HG03039 (cell line): ENCODE data around the gene UPK3BL2.
"Not testable (repeated sequence)": the region's sequence is repeated elsewhere in the genome, so short reads cannot be mapped to it uniquely, and the experiment has no call there.

ENCODE experiments used
- ATAC-seq: cut with Tn5 transposase; IDR thresholded peaks from one replicate; pipeline ENCODE4 v1.9.1; 2021; ENCODE audit warnings: mild to moderate bottlenecking, moderate library complexity; ENCODE audit not compliant: unreplicated experiment

Gene UPK3BL2, protein sequence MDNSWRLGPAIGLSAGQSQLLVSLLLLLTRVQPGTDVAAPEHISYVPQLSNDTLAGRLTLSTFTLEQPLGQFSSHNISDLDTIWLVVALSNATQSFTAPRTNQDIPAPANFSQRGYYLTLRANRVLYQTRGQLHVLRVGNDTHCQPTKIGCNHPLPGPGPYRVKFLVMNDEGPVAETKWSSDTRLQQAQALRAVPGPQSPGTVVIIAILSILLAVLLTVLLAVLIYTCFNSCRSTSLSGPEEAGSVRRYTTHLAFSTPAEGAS

DNA sequence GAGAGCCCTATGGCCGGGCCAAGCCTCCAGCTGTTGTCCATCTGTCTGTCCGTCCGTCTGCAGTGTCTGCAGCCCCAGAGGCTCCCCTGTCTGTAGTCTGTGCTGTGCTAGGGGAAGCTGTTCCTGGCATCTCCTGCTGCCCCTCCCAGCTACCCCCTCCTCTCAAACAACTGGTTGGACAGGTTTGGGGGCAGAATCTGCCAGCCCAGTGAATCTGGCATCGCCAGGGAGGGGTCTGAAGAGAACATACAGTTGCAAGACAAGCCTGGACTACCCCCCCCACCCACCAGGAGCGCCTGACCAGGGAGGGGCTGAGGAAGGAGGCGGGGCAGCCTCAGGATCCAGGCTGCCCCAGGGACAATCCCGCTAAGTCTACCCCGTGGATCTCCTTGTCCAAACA lies at the start of gene UPK3BL2:
UPK3BL2 (minus strand) TSS at position 101 of the 400 bp plus-strand sequence; CDS start at position 41, 60 bp downstream.
- not testable (repeated sequence) for ATAC-seq

DNA sequence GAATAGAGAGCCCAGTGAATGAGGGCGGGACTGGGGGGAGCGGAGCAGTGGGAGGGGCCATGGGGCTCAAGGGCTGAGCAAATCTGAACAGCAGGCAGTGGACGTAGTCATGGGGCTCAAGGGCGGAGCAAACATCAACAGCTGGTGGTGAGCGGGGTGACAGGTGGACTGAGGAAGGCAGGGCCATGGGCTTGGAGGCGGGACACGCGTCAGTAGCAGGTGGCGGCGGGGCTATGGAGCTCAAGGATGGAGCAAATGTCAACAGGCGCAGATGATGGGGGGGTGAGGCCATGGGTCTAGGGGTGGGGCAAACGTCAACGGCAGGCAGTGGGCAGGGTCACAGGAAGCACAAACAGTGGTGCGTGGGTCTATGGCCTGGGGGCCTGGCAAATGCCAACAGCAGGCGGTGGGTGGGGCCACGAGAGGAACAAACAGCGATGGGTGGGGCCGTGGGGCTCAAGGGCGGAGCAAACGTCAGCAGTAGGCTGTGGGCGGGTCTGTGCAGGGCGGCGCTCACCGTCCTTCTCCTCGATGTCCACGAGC lies 49.1 kb upstream of the UPK3BL2 start:
- peak; percentile 42 for ATAC-seq

DNA sequence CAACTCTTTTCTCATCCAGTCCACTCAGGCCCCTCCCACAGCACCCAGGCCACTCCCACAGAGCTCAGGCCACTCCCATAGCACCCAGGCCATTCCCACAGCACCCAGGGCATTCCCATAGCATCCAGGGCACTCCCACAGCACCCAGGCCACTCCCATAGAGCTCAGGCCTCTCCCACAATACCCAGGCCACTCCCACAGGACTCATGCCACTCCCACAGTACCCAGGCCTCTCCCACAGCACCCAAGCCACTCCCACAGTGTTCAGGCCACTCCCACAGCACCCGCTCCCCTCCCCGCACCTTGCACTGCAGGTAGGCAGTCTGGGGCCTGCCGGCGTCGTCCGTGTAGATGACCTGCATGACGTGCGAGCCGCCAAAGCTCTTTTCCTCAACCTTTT lies 46.4 kb upstream of the UPK3BL2 start:
- peak; percentile 41 for ATAC-seq

DNA sequence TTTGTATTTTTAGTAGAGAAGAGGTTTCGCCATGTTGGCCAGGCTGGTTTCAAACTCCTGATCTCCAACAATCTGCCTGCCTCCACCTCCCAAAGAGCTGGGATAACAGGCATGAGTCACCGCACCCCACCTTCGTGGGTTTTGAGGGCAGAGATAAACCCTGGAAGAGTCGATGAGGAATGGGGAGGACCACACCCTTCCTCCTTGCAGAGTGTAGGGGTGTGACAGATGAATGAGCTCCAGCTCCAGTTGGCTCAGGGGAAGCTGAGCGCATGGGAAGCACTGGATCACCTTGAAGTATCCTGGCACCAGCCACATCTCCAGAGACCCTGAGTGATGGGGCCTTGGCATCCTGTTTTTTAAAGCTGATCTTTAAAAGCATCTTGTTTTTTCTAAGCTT lies 40.0 kb upstream of the UPK3BL2 start:
- ATAC-seq: not testable (repeated sequence)

DNA sequence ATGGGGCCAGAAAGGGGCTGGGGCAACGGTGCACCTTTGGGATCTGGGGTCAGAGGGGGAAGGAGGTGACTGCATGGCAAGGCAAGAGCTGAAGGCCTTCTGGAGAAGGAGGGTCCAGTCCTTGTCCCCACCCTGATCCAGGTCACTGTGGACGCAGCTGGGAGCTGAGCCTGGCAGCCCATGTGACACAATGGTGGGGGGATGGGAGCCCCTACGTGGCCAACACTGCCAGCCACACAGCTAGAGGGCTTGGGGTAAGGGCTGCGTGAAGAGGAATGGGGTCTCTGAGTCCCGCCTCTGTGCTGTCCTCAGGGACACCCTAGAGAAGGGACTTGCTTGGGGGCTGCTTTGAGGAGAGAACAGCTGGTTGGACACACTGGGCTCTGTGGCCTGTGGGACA lies 38.2 kb upstream of the UPK3BL2 start:
- not testable (repeated sequence) for ATAC-seq

DNA sequence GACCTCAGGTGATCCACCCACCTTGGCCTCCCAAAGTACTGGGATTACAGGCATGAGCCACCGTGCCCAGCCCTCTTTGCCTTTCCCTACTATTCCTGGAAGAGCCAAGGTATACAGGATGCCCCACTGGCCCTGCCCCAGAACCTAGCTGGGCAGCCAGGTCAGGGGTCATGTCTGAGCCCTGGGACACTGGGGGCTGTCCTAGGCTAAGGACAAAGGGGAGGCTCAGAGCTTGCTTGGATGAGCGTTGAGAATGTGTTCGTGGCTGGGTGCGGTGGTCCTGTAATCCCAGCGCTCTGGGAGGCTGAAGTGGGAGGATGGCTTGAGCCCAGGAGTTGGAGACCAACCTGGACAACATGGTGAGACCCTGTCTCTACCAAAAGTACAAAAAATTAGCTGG lies 35.0 kb upstream of the UPK3BL2 start:
- ATAC-seq: not testable (repeated sequence)

DNA sequence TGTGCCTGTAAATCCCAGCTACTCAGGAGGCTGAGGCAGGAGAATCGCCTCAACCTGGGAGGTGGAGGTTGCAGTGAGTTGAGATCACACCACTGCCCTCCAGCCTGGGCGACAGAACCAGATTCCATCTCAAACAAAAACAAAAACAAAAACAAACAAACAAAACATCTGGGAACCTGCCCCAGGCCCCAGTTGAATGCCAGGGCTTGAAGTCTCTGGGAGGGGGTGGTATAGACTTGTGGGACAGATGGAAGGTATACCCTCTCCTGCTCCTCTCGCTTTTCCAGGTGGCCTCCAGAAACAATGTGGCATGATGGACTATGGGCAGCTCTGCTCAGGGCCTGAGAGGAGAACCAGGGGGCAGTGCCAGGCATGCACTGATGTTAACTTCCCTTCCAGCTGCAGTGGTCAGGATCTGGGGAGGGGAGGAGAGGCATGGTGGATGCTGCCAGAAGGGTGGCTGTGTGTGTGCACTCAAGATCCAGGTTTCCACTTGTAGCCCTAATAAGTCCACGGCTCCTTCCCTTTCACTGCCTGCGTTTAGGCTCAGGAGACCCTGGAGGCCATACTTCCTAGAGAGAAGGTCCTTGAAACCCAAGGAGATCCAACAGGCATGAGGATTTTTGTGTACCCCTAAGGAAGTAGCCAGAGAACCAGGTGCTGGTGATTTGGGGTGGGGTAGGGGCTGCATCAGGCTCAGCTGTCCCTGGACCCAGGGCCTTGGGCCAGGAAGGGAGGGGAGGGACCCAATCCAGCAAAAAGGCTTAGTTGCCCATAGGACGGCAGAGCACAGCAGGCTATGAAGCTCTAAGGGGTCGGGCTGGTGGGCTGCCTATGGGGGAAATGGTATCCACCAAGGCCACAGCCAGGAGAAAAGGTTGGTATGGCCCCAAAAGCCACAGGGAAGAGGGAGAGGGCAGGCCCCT lies 34.1 kb upstream of the UPK3BL2 start:
- not testable (repeated sequence) for ATAC-seq

DNA sequence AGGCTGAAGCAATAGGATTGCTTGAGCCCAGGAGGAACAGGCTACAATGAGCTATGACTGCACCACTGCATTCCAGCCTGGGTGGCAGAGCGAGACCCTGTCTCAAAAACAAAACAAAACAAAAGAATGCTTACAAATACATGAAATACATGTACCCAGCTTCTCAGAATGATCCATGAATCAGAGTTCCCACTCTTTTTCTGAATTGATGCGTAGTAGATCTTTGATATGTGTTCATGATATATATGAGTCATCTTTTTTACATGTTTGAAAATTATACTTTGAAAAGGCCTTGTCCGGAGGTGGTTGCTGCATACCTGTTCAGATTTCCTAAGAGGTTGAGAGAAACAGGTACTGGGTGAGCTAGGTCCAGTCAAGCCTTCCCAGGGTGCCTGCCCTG lies 32.9 kb upstream of the UPK3BL2 start:
- not testable (repeated sequence) for ATAC-seq

DNA sequence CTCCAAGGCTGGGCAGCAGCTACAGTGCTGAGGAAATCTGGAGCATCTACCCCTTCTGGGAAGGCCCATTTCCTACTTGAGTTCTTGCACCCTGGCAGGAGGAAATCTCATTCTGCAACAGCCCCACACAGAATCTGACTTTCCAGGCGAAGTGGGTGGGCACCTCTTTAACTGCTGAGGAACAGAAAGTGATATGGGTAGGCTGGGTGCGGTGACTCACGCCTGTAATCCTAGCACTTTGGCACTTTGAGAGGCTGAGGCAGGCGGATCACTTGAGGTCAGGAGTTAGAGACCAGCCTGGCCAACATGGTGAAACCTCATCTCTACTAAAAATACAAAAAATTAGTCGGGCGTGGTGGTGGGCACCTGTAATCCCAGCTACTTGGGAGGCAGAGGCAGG lies 31.1 kb upstream of the UPK3BL2 start:
- ATAC-seq: not testable (repeated sequence)

DNA sequence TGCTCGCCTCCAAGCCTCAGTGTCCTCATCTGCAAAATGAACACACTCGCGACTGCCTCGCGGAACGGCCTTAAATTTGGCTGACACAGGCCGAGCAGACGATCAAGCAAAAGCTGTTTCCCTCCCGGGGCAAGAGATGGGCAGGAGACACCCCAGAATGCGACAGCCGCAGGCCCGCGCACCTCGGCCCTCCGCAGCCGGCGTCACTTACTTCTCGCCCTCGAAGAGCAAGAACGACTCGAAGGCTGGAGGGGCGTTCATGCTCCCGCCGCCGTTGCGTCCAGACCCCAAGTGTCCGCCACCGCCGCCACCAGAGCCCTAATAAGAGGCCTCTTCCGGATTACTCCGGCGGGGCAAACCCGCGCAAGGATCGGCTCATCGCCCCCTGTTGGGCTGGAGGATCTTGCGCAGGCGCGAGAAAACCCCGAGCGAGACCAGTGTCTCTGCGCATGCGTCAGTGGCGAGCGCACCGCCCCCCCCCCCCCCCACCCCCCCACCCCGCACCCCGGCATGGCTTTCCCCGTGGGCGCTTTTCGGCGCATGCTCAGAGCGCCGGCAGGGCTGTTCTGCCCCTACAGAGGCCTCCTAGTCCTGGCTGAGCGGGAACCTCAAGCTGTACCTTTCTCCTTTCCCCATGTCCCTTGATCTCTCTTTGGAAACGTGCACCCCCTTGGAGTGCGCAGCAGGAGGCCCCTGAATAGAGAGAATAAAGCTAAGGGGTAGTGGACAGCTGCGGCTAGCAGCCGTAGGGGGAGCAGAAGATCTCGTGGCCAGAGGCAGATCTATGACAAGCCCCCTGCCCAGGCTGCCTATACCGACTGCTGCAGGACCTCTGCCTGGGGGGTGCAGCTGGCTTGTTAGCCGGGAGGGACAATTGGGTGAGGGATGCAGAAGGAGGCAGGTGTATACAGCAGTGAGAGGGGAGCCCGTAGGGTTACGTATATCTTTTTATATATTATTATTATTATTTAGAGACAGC lies 29.1 kb upstream of the UPK3BL2 start, which contains the start of gene POLR2J3:
POLR2J3 (minus strand) TSS at position 323 of the 979 bp plus-strand sequence; CDS start at position 261, 62 bp downstream.
- peak; percentile 94 for ATAC-seq

DNA sequence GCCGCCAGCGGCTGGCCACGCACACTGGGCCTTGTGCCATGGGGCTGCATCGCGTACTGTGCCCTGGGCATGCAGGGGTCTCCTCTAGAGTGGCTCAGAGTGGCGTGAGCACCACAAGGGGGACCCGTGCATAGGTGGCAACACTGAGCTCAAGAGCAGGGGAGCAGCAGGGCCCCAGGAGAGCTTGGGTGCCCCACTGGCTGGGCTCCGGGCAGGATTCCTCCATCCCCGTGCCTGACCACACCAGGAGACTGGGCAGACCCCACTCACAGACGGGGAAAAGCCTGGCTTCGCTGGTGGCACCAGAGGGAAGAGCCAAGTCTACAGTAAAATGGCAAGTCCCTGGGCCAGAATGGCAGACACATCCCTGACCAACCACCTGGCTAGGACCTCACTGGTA lies 25.1 kb upstream of the UPK3BL2 start:
- not testable (repeated sequence) for ATAC-seq

DNA sequence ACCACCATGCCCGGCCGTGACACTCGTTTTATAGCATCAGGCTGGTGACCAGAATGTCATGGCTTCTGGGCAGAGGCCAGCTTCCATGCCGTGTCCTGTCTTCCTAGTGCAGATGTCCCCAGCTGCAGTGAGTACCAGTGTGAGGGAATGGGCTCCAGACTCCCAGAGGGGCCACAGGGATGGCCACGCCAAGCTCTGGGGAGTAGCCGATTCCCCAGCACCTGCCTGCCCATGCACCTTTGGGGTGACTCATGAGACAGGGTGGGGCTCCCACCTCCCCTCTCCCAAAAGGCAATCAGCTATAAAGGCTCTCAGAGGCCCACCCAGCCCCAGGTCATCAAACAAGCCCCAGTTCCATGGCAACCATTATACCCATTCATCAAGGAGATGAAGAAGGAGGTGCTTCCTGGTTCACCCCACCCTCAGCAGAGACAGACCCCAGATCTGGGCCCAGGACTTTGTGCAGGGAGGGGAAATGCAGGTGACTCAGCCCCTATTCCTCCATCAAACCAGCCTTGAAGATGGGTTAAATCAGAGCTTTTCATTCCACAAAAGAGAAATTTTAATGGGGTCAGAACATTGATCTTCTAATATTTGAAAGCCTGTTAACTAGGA lies 7.4 kb upstream of the UPK3BL2 start, which contains the start of gene SPDYE2:
SPDYE2 (plus strand) TSS at position 419 of the 615 bp plus-strand sequence. CDS start 2,030 bp downstream, outside the sequence.
- not testable (repeated sequence) for ATAC-seq

DNA sequence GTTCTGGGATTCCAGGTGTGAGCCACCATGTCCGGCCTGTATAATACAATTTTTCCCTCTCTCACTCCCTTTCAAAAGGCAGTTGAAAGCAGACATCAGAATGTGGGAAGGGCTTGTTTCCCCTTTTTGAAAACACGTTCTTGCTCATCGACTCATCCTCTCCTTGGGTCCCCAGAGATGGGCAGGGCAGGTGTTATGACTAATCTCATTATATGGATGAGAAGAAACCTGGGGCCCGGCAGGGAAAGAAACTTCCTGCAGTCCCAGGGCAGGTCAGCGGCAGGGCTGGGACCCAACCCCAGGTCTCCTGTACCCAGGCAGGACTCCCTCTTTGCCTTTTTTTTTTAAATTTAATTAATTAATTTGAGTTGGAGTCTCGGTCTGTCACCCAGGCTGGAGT lies 2.9 kb upstream of the UPK3BL2 start:
- peak; percentile 68 for ATAC-seq

DNA sequence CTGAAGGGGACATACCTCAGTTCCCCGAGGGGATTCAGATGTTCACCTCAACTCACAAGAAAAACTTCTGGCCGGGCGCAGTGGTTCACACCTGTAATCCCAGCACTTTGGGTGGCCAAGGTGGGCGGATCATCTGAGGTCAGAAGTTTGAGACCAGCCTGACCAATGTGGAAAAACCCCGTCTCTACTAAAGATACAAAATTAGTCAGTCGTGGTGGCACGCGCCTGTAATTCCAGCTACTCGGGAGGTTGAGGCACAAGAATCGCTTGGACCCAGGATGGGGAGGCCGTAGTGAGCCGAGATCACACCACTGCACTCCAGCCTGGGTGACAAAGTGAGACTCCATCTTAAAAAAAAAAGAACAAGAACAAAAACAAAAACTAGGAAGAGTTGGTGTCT lies 1.8 kb upstream of the UPK3BL2 start:
- ATAC-seq: not testable (repeated sequence)

DNA sequence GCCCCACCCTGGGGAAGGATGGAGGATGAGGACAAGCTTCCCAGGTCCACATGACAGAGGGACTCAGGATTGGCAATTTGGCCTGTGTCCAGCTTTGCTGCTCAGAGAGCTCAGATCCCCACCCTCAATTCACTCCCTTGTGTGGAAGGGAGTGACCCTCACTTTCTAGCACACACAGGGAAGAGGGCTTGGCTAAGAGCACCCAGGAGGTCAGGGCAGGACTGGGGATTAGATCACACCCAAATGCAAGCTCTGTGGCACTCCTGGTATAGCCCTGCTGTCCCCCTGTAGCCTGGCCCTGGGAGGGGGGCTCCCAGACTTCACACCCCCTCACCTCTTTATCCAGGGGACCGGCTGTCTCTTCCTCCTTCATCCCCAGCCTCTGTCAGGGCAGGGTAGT lies 876 bp upstream of the UPK3BL2 start:
- ATAC-seq: not testable (repeated sequence)

DNA sequence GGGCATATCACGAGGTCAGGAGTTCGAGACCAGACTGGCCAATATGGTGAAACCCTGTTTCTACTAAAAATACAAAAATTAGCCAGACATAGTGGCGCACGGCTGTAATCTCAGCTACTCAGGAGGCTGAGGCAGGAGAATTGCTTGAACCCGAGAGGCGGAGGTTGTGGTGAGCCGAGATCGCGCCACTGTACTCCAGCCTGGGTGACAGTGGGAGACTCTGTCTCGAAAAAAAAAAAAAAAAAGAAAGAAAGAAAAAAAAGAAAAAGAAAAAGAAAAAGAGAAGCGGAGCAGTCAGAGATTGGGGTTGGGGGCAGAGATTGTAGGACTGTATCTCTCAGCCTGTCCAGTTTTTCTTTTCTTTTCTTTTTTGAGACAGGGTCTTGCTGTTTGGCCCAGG lies 725 bp downstream of the UPK3BL2 start:
- not testable (repeated sequence) for ATAC-seq

DNA sequence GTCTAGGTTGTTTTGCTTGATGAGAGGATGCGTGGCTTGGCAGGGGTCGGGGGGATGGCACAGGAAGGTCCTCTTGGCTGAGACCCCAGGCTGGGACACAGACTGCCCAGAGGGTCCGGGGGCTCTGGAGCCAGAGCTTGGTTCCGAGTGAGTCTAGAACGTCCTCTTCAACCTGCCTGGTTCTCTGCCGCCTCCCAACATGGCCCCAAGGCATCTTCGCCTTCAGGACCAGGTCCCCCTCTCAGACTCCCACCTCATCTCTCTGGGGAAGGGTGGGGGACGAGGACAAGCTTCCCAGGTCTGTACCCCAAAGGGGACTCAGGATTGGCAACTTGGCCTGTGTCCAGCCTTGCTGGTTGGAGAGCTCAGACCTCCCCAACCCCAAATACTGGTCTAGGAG lies 1.4 kb downstream of the UPK3BL2 start:
- not testable (repeated sequence) for ATAC-seq

DNA sequence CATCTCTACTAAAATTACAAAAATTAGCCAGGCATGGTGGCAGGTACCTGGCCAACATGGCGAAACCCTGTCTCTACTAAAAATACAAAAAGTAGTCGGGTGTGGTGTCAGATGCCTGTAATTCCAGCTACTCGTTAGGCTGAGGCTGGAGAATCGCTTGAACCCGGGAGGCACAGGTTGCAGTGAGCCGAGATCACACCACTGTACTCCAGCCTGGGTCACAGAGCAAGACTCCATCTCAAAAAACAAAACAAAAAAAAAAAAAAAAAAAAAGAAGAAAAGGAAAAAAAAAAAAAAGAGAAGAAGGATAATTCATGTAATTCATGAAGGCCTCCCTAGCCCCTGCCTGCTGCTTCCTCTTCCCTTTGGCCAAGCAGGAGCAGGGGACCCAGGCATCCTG lies 2.9 kb downstream of the UPK3BL2 start:
- ATAC-seq: not testable (repeated sequence)

DNA sequence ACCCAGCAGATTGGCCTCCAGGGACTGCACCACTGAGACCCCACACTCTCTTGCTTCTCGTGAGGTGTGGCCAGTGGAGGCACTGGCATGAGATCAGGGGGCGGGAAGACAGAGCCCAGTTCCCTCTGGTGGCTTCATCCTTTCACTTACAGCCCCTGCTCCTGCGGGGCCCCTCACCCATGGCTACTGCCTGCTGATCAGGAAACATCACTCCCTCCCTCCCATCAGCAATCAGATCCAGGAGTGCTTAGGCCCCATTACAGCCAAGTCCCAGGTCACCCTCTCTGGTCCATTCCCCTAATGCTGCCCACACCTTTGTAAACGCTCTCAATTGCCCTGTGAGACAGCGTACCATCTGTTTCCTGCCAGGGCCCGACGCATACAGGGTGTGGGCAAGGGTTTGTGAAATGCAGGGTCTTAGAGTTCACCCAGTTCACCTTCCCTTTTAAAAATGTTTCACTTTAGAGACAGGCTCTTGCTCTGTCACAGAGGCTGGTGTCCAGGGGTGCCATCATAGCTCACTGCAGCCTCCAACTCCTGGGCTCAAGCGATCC lies 8.4 kb downstream of the UPK3BL2 start:
- ATAC-seq: not testable (repeated sequence)
